ENCODE data around the gene PKD1L1. TPM values are rescaled to one million over a fixed set of nuclear protein-coding genes. Genes with fewer than 3 reads are reported as not detected.

The PKD1L1 gene
- total RNA-seq, 1 experiment from 2014 or later, result 0.17 TPM

- ChIA-PET RAD21 (ENCODE audit: low non-redundant PET in 1 of 2, low total read pairs in 2 of 2, uncharacterized antibody in 2 of 2, unreplicated experiment in 2 of 2) (no interaction called here), POLR2A (interaction anchor here (0.7 kb wide), 1 partner anchor 9 kb away, joined by 3 read pairs; no protein-coding TSS in a partner anchor), CTCF (no interaction called here)
- H3K4me1 ChIP-seq (ENCODE audit: control insufficient read depth in 1 of 2, insufficient read depth in 2 of 2, low read length in 2 of 2), result no peaks in the 10 kb centered on the region
- no peak for ATAC-seq
- no peak overlapping the region for H3K9ac ChIP-seq (ENCODE audit: low read length)
- H3K36me3 ChIP-seq (ENCODE audit: control insufficient read depth in 1 of 2, insufficient read depth in 2 of 2, low read length in 2 of 2), result no peaks in the 10 kb centered on the region
- no peak overlapping the region for H3K27ac ChIP-seq (ENCODE audit: low read depth, low read length)
- H3K9me3 ChIP-seq (ENCODE audit: control insufficient read depth in 1 of 2, insufficient read depth in 1 of 2, low read depth in 1 of 2, low read length in 2 of 2), result no peaks in the 10 kb centered on the region
- no peaks in the 10 kb centered on the region for H3K79me2 ChIP-seq (ENCODE audit: insufficient read depth, low read length)
- no peak overlapping the region for H3K4me3 ChIP-seq (replicated peaks in 1 of 2; ENCODE audit: low read depth in 1 of 2, low read length in 2 of 2)
- H3K27me3 ChIP-seq (ENCODE audit: insufficient read depth, low read length), result no peaks in the 10 kb centered on the region
- BruUV-seq (replicated peaks), result no TSS peak
- intact Hi-C loops (cut with micrococcal nuclease), result no loop called here
- DNase-seq (ENCODE audit: low read depth, low spot score), result no peak
- H3K4me2 ChIP-seq (ENCODE audit: low read length), result no peak overlapping the region
- no peaks in the 10 kb centered on the region for H3K9me2 ChIP-seq (ENCODE audit: insufficient read depth)
- H2AFZ ChIP-seq (ENCODE audit: low read depth, low read length, poor library complexity, severe bottlenecking), result no peak overlapping the region
- TF ChIP-seq POLR2A (IDR thresholded peaks at IDR 0.05; ENCODE audit: borderline replicate concordance, extremely low read depth, insufficient read depth, insufficient read length) (no peak), EZH2 (IDR thresholded peaks at IDR 0.05) (no peak), REST (IDR thresholded peaks at IDR 0.05; ENCODE audit: low read depth) (no peak), POLR2AphosphoS5 (IDR thresholded peaks at IDR 0.05; ENCODE audit: low read depth, low read length) (no peak), EGR1 (IDR thresholded peaks at IDR 0.05; ENCODE audit: low read depth) (no peak), ATF3 (IDR thresholded peaks at IDR 0.05) (no peak), ZNF274 (IDR thresholded peaks at IDR 0.05; ENCODE audit: low read depth, low read length) (no peak), TCF7L2 (IDR thresholded peaks at IDR 0.05; ENCODE audit: borderline replicate concordance, extremely low read depth, insufficient read depth, insufficient read length) (no peak), MAX (IDR thresholded peaks at IDR 0.05) (no peak), EZH2phosphoT487 (IDR thresholded peaks at IDR 0.05; ENCODE audit: borderline replicate concordance) (no peak), ZFX (IDR thresholded peaks at IDR 0.05) (no peak), CBX3 (IDR thresholded peaks at IDR 0.05; ENCODE audit: low read depth) (no peak), ZBTB33 (IDR thresholded peaks at IDR 0.05; ENCODE audit: extremely low read depth, insufficient replicate concordance, low read length) (no peak)
- H4K20me1 ChIP-seq (ENCODE audit: insufficient read depth), result no peaks in the 10 kb centered on the region
Observed at GRCh38 chr7:47813620-47814260, 134.5 kb downstream of the PKD1L1 start.

Measured in HCT116 (cell line).